Measurements from ENCODE around the gene HYOU1.
"Not testable (repeated sequence)": the region's sequence is repeated elsewhere in the genome, so short reads cannot be mapped to it uniquely, and the experiment has no call there.

HYOU1 gene

DNA sequence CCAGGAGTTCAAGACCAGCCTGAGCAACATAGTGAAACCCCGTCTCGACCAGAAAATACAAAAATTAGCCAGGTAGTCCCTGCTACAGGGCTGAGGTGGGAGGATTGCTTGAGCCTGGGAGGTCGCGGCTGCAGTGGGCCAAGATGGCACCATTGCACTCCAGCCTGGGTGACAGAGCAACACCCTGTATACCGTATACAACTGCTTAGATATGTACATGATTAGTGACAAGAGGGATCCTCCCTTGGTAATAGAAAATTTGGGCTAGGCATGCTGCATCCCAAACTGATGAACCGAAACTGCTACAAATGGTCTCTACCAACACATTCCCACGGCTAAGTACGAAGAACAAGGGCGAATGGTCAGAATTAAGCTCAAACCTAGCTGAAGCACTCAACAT lies 14.1 kb downstream of the HYOU1 start:
- DNase-seq (ENCODE audit: low read depth in 2 of 2, low spot score in 1 of 2): no peak

DNA sequence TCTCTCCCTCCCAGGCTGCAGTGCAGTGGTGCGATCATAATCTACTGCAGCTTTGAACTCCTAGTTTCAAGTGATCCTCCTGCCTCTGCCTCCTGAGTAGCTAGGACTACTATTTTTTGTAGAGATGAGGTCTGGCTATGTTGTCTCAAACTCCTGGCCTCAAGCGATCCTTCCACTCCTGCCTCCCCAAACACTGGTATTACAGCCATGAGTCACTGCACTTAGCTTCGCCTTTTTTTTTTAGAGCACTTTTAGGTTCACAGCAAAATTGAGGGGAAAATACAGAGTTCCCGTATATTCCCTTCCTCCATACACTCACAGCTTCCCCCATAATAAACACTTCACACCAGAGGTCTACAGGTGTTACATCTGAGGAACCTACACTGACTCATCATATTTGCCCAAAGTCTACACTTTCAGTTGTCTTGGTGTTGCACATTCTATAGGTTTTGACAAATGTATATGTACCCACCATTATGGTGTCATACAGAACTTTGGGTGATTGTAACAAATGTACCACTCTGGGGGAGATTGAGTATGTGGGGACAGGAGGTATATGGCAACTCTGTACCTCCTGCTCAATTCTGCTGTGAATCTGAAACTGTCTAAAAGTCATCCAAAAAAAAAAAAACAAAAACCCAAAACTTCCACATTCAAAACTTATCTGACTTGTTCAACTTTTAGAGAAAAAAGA lies 15.0 kb downstream of the HYOU1 start:
- DNase-seq (ENCODE audit: low read depth in 2 of 2, low spot score in 1 of 2): no peak

DNA sequence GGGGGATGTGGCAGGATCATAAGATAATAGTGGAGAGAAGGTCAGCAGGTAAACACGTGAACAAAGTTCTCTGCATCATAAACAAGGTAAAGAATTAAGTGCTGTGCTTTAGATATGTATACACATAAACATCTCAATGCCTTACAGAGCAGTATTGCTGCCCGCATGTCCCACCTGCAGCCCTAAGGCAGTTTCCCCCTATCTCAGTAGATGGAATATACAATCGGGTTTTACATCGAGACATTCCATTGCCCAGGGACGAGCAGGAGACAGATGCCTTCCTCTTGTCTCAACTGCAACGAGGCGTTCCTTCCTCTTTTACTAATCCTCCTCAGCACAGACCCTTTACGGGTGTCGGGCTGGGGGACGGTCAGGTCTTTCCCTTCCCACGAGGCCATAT lies 17.5 kb downstream of the HYOU1 start:
- DNase-seq (ENCODE audit: low read depth in 2 of 2, low spot score in 1 of 2): not testable (repeated sequence)

DNA sequence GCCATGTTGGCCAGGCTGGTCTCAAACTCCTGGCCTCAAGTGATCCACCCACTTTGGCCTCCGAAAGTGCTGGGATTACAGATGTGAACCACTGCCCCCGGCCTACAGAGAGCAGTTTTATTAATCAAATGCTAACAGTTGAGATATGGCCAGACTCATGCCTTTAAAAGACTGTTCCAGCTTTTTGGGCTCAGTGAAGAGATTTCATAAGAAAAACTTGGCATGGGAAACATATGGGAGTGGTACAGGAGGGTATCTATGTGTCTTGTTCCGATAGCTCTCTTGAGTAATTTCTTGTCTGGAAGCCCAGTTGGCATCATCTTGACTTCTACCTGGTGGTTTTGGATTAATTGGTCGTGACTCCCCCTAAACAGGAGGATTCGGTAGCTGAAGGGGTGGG lies 18.1 kb downstream of the HYOU1 start:
- no peak for DNase-seq (ENCODE audit: low read depth in 2 of 2, low spot score in 1 of 2)

DNA sequence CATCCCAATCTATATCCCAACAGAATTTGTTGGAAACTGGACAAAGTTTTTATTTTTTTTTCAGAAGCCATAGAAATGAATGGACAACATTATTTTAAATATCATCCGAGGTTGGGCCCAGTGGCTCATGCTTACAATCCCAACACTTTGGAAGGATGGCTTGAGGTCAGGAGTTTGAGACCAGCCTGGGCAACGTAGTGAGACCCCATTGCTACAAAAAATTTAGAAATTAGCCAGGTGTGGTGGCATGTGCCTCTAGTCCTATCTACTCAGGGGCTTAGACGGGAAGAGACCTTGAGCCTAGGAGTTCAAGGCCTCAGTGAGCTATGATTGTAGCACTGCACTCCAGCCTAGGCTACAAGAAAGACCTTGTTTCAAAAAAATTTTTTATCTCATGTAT lies 22.2 kb downstream of the HYOU1 start:
- DNase-seq (ENCODE audit: low read depth in 2 of 2, low spot score in 1 of 2): no peak

DNA sequence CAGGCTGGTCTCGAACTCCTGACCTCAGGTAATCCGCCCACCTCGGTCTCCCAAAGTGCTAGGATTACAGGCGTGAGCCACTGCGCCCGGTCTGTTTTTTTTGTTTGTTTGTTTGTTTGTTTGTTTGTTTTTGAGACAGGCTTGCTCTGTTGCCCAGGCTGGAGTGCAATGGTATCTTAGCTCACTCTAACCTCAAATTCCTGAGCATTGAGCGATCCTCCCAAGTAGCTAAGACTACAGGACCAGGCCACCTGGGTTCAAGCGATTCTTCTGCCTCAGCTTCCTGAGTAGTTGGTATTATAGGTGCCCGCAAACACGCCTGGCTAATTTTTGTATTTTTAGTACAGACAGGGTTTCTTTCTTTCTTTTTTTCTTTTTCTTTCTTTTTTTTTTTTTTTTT lies 23.6 kb downstream of the HYOU1 start:
- not testable (repeated sequence) for DNase-seq (ENCODE audit: low read depth in 2 of 2, low spot score in 1 of 2)

GRCh38 chr11:119031912-119032280 lies 25.1 kb downstream of the HYOU1 start:
- DNase-seq (ENCODE audit: low read depth in 2 of 2, low spot score in 1 of 2): no peak

DNA sequence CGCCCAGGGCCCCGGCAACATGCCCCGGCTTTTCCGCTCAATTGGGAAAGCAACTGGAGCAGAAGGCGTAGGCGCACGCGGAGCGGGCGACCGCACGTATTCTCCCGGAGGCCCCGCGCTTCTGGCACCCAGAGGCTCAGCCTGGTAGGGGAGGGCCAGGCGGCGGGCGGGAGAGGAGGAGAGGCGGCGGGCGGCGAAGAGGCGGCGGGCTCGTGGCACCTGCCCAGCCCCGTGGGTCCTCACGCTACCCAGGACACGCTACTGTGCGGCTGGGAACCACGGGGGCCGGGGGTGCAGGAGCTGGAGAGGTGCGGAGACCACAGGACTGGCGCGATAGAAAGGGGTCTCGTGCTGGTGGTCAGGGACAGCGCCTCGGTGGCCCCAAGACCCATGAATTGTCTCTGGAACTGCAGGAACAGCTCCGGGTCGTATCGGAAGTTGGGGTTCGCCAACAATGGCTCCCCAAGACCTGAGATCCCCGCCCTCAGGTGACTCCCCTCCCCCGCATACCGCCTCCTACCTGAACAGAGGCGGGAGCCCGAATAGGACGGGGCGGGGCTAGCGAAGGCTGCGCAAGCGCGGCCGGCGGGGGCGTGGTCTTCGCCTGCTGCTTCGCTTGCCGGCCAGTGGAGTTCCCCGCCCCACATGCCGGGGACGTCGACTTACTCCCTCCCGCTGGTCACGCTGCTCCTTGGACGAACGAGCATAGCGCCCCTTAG lies 26.5 kb downstream of the HYOU1 start, which contains the start of gene SLC37A4:
TSS of gene SLC37A4 (minus strand) at position 549 of the 719 bp plus-strand sequence.
- peak; percentile 98 for DNase-seq (ENCODE audit: low read depth in 2 of 2, low spot score in 1 of 2)

DNA sequence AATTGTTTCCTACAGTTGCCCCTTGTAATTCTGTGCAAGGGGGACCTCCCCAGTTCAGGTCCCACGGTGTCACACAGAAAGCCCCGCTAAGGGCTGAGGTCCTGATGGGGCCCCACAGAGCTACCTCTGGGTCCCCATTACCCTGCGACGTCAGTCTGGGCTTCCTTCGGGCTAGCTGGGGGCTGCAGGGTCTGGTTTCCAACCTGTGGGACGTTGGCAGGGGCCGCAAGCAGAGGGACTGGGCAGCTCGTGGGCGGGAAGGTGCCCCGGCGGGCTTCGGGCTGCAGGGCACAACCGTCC lies 27.0 kb downstream of the HYOU1 start:
- no peak for DNase-seq (ENCODE audit: low read depth in 2 of 2, low spot score in 1 of 2)

DNA sequence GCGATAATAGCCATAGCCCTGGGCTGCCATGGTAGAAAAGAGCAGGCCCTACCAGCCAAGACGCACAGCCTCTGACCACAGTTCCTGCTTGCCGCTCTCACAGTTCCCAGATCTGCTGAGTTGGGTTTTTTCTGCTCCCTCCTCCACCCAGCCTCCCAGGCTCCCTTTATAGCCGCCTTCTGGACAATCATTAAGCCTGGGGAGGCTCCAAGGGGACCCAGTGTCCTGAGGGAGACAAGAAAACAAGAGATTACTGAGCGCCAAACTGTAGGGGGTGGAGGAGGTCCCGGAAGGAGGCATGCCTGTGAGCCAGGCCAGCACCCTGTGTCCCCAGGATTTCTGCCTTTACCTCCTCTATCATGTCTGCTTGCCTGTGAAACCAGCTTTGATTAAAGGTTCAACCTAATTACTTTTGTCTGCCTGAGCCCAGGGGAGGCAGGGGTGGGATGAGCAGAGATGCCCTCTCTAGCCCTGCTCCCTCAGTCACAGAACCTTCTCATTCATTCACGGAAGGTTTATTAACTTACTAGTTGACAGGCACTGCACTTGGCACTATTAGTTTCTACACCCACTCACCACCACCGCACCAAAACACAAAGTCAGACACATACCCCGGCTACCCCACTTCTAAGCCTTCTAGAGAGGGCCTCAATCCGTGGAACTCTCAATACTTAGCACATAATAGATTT lies 27.5 kb downstream of the HYOU1 start:
- DNase-seq (ENCODE audit: low read depth in 2 of 2, low spot score in 1 of 2): no peak

GRCh38 chr11:119029069-119029339 lies 28.0 kb downstream of the HYOU1 start:
- DNase-seq (ENCODE audit: low read depth in 2 of 2, low spot score in 1 of 2): no peak

DNA sequence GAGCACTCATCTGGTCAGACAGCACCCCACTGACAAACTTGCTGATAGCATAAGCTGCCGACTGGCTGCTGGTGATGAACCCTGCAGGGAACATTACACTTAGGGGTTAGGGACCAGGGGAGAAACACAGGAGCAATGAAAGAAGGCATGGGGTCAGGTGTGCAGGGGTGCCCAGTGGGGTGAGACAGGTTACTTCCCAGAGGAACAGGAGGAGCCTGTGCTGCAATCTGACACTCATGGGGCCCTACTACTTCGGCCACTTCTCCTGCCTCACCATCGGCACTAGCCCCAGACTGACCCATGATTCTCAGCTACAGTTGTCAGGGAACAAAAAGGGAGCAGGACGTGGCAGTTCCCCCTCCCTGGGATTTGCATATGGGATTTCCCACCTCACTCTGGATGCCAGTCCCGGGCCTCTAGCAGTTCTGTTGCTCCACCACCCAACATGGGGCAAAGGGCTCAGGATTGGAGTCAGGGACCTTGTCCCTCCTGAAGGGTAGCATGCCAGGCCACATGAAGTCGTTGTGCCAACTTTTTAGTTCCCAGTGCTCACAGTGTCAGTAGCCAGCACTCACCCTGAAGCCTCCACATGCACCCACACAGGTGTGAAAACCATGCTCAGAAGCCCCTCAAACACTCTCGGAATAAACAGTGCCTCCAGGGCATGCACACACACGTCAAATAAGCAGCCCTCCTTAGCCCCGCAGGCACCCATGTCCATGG lies 28.5 kb downstream of the HYOU1 start:
- no peak for DNase-seq (ENCODE audit: low read depth in 2 of 2, low spot score in 1 of 2)

DNA sequence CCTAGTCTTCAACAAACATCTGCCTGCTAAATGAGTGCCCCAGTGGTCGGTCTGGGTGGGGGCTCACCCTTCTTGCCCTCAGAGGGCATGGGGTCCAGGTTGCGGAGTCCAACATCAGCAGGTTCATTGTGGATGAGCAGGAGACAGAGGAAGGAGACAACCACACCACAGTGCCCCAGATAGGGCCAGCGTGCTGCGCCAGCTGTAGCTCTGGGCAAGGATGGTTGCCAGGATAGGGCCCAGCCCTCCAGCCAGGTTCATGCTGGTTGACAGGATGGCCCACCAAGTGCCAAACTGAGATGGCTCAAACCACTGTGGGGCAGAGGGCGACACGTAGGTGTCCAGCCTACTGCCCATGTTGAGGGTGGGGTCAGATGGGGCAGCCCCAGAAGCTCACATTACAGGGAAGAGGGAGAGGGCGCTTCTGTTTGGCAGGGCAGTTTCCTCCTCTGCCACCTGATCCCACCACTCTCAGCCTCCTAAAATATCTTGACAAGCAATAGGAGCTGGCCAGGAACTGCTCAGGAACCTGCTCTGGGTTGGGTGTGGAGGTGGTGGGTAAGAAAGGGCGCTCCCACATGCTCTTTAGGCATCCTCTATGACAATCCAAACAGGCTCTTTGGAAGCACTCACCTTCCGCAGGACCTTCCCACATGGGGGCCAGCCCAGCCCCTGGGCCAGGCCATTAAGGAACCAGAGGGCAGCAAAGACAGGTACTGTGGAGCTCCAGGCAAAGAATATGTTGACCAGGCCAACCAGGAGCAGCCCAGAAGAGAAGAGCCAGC lies 29.3 kb downstream of the HYOU1 start:
- DNase-seq (ENCODE audit: low read depth in 2 of 2, low spot score in 1 of 2): no peak

GRCh38 chr11:119026970-119027369 lies 30.0 kb downstream of the HYOU1 start:
- no peak for DNase-seq (ENCODE audit: low read depth in 2 of 2, low spot score in 1 of 2)

- no peak for DNase-seq (ENCODE audit: low read depth in 2 of 2, low spot score in 1 of 2)
These were observed 30.8 kb downstream of the HYOU1 start for GRCh38 chr11:119025978-119026766.

DNA sequence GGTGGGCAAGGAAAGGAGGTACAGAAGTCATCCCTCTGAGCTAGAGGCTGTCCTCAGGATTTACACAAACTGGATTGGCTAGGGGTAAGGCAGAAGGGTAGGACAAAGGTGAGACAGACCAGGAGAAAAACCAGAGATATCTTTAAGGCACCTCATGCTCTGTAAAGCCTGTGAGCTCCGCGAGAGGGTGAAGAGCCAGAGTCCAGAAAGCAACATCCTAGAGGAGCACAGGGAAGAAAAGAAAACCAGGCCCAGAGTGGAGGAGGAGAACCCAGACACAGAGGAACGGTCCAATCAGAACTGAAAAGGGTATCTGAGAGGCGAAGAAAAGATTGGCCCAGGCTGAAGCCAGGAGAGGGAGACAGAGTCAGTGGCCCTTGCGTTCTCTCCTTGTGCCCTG lies 31.5 kb downstream of the HYOU1 start:
- DNase-seq (ENCODE audit: low read depth in 2 of 2, low spot score in 1 of 2): no peak

- DNase-seq (ENCODE audit: low read depth in 2 of 2, low spot score in 1 of 2): no peak
These were observed 31.9 kb downstream of the HYOU1 start for GRCh38 chr11:119025099-119025473.

DNA sequence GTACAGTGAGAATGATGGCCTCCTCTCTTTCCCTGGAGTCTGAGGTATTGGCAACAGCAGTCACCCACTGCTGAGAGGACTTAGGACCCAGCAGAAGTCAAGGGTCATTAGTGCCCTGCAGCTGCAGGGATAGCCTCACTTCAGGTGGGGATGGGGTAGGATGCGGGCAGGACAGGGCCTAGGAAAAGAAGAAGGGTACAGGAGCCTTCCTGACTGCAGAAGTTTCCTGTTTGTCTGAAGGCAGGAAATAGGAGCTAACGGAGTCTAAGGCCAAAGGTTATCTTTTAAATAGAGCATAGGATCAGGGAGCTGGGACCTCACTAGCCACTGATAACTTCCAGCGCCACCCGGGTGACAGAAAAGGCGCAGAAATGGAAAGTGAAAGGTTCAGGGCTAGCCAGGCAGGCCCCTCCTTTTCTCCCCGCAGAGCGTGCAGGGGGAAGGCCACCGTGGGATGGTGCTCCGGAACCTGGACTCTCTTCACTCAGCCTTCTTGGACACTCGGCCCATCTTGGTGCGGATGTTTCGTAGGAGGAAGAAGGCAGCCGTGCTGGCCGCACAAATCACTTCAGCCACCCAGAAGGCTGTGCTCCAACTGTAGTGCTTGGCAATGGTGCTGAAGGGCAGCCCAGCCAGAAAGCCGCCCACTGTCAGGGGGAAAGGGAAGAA lies 32.4 kb downstream of the HYOU1 start:
- no peak for DNase-seq (ENCODE audit: low read depth in 2 of 2, low spot score in 1 of 2)

DNA sequence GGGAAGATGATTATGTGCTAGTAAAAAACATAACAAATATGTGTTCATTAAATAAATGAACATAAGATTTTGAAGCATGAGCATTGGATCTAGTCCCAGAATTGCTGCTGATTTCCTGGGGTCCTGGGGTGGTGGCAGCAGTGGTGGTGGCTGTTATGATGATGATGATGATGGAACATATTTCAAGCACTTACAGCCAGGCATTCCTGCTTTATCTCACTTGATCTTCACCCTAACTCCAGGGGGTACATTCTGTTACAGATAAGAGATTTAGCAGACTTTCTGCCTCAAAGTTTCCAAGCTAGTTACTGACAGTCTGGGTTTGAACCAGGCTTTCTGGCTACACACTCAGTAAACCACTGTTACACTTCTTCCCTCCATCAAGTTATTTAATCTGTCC lies 33.3 kb downstream of the HYOU1 start:
- DNase-seq (ENCODE audit: low read depth in 2 of 2, low spot score in 1 of 2): no peak

GRCh38 chr11:119021631-119022030 lies 35.4 kb downstream of the HYOU1 start:
- no peak for DNase-seq (ENCODE audit: low read depth in 2 of 2, low spot score in 1 of 2)

Measured in stimulated activated CD8-positive, alpha-beta memory T cell treated with anti-CD3 and anti-CD28 coated beads, Interleukin-4, amount 100 ng/mL, for 4 hours (primary cell).